ENCODE results near the gene HOXB4. TPM values are rescaled to one million over a fixed set of nuclear protein-coding genes. Genes with fewer than 3 reads are reported as not detected.

Gene HOXB4
- total RNA-seq, 4 donors from 2014 or later = 0.67 to 1.2 (median 0.80) TPM

GRCh38 chr17:48547808-48548522, 30.2 kb downstream of the HOXB4 start:
- WGBS, 2 donors = 16 to 25% methylated on average over 24 of the region's 24 CpGs
- no peak overlapping the region for H3K4me3 ChIP-seq (replicated peaks in 1 of 3)
- no peaks in the 10 kb centered on the region for H3K4me1 ChIP-seq
- peaks cover 55% of the 10 kb centered on the region for H3K27me3 ChIP-seq
- intact Hi-C loops (cut with DNase I) = no loop called here
- TF ChIP-seq, protein P1, sequence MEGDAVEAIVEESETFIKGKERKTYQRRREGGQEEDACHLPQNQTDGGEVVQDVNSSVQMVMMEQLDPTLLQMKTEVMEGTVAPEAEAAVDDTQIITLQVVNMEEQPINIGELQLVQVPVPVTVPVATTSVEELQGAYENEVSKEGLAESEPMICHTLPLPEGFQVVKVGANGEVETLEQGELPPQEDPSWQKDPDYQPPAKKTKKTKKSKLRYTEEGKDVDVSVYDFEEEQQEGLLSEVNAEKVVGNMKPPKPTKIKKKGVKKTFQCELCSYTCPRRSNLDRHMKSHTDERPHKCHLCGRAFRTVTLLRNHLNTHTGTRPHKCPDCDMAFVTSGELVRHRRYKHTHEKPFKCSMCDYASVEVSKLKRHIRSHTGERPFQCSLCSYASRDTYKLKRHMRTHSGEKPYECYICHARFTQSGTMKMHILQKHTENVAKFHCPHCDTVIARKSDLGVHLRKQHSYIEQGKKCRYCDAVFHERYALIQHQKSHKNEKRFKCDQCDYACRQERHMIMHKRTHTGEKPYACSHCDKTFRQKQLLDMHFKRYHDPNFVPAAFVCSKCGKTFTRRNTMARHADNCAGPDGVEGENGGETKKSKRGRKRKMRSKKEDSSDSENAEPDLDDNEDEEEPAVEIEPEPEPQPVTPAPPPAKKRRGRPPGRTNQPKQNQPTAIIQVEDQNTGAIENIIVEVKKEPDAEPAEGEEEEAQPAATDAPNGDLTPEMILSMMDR (IDR thresholded peaks at IDR 0.05) = no peak
- no peak for TF ChIP-seq POLR2A (IDR thresholded peaks at IDR 0.05)
- peak overlapping the region in 2 of 3 donors; percentile 33 to 43 for H3K27ac ChIP-seq
- no peak for DNase-seq
- H3K9me3 ChIP-seq = no peaks in the 10 kb centered on the region
- H3K36me3 ChIP-seq = no peaks in the 10 kb centered on the region

- Histone ChIP-seq H3K27me3 (peaks cover 57% of the 10 kb centered on the region), H3K27ac (peak overlapping the region; percentile 41 to 44 (median 43)), H3K36me3 (no peaks in the 10 kb centered on the region), H3K4me3 (replicated peaks in 1 of 3) (no peak overlapping the region), H3K4me1 (no peaks in the 10 kb centered on the region), H3K9me3 (no peaks in the 10 kb centered on the region)
- no peak for DNase-seq
- intact Hi-C loops (cut with DNase I) = no loop called here
- TF ChIP-seq, protein P1 (IDR thresholded peaks at IDR 0.05) = no peak
- TF ChIP-seq POLR2A (IDR thresholded peaks at IDR 0.05) = no peak
- 20 to 22% methylated on average over 10 of the region's 10 CpGs for WGBS, 2 donors
Measured at GRCh38 chr17:48546924-48547807, 31.0 kb downstream of the HOXB4 start.

DNA sequence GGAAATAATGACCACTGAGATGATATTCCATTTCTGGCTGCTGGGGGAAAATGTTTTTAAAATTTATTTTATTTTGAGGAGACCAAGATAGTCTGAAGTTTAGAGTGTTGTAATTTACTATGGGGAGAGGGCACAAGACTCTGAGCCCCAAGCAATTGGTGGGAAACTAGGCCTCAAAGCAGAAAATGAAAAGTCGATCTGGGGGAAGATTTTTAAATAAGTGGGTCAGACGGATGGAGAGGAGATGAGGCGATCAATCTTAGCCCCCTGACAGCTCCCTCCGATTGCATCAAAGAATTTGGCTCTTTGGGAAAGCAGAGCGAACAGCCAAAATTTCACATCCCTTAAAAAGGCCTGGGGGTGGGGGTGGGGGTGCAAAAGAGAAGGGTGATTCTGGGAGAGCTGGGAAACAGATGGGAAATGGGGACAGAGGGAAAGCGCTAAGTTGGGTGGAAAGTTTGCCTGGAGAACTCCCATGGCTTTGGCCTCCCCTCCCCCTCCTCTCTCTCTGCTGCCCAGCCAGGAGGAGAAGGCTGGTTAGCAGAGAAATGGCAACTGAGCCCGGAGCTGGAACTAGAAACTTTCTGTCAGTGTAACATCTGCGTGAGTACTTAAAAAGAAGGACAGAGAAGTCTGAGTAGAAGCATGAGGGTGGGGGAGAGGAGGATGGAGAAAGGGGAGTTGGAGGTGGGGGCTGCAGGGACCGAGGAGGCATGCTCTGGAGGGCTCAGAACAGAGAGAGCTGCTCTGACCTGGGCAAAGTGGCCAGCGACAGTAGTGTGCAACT, 31.8 kb downstream of the HOXB4 start:
- Histone ChIP-seq H3K27me3 (peaks cover 58% of the 10 kb centered on the region), H3K9me3 (no peaks in the 10 kb centered on the region), H3K4me3 (replicated peaks in 1 of 3) (no peak overlapping the region), H3K4me1 (no peaks in the 10 kb centered on the region), H3K36me3 (no peaks in the 10 kb centered on the region), H3K27ac (peak overlapping the region; percentile 43 to 78 (median 44))
- DNase-seq = no peak
- 25 to 26% methylated on average over 10 of the region's 10 CpGs for WGBS, 2 donors
- intact Hi-C loops (cut with DNase I) = no loop called here
- TF ChIP-seq POLR2A (IDR thresholded peaks at IDR 0.05) = no peak
- TF ChIP-seq, protein P1 (IDR thresholded peaks at IDR 0.05) = no peak

- TF ChIP-seq POLR2A (IDR thresholded peaks at IDR 0.05) = no peak
- TF ChIP-seq, protein P1 (IDR thresholded peaks at IDR 0.05) = no peak
- Histone ChIP-seq H3K36me3 (no peaks in the 10 kb centered on the region), H3K27ac (peak overlapping the region; percentile 73 to 78 (median 74)), H3K9me3 (no peaks in the 10 kb centered on the region), H3K4me3 (replicated peaks in 1 of 3) (no peak overlapping the region), H3K4me1 (no peaks in the 10 kb centered on the region), H3K27me3 (peaks cover 53% of the 10 kb centered on the region)
- intact Hi-C loops (cut with DNase I) = no loop called here
- no peak for DNase-seq
- WGBS, 2 donors = 55 to 88% methylated on average over 1 of the region's 1 CpG
Measured at GRCh38 chr17:48545539-48545938, 32.6 kb downstream of the HOXB4 start.
